Thyroid gland (tissue), 4 donors: Measurements from ENCODE around the gene UPF1. TPM values are rescaled to one million over a fixed set of nuclear protein-coding genes. Genes with fewer than 3 reads are reported as not detected.

Source experiments
- DNase-seq, 2 donors: peaks; one replicate each; pipeline ENCODE4 v3.0.0-alpha.2; 2019
- H3K27ac ChIP-seq, 3 donors: fragments of 200-600 bp; sonication (generic); 1 replicate in 2 of 3; 2 replicates in 1 of 3; pipeline ENCODE4 v1.5.1; 2016 to 2019; ENCODE audit warnings: mild to moderate bottlenecking in 1 of 3, moderate library complexity in 1 of 3
- H3K27me3 ChIP-seq: fragments of 200-600 bp; sonication (generic); one replicate; pipeline ENCODE4 v1.5.1; 2019
- H3K36me3 ChIP-seq, 2 donors: fragments of 200-600 bp; sonication (generic); one replicate each; pipeline ENCODE4 v1.5.1; 2016 to 2019
- H3K4me1 ChIP-seq, 2 donors: fragments of 200-600 bp; sonication (generic); one replicate each; pipeline ENCODE4 v1.5.1; 2017 to 2019
- H3K4me3 ChIP-seq, 3 donors: fragments of 200-600 bp; sonication (generic); replicated peaks in 1 of 3; 1 replicate in 2 of 3; 2 replicates in 1 of 3; pipeline ENCODE4 v1.5.1; 2016; ENCODE audit warnings: mild to moderate bottlenecking in 1 of 3
- H3K9me3 ChIP-seq: fragments of 200-600 bp; sonication (generic); one replicate; pipeline ENCODE4 v1.5.1; 2017
- CTCF ChIP-seq, 6 experiments: fragments of 200-600 bp in 3 of 6; fragments of 450-650 bp in 3 of 6; sonication (generic) in 3 of 6; IDR thresholded peaks; one replicate each; pipeline ENCODE4 v1.5.1; 2016 to 2019; ENCODE audit warnings: antibody characterized with exemption in 6 of 6, mild to moderate bottlenecking in 2 of 6, inconsistent platforms in 1 of 6, moderate library complexity in 1 of 6
- POLR2A ChIP-seq, 2 donors: fragments of 450-650 bp; IDR thresholded peaks; one replicate each; pipeline ENCODE4 v1.6.1; 2017; ENCODE audit warnings: antibody characterized with exemption in 2 of 2, mild to moderate bottlenecking in 2 of 2, moderate library complexity in 1 of 2
- WGBS, 2 donors: methylation state at CpG; one replicate each; pipeline ENCODE4 v1.1.5; 2017; 5-methylcytosine and 5-hydroxymethylcytosine counted together
- intact Hi-C: fragments of 100-400 bp; cut with DNase I; formaldehyde crosslinking; loops from one replicate; pipeline ENCODE4 v1.15.1; 2023
- total RNA-seq, 4 donors: library from RNA; depleted of rRNA; stranded (reverse); fragments of >200 nt; gene quantifications; one replicate each; pipeline ENCODE4 v1.2.3, GENCODE V29; 2016

The UPF1 gene
- total RNA-seq, 4 donors from 2014 or later, result 56.7 to 122 (median 79.6) TPM

- DNase-seq, result no peak
- H3K4me3 ChIP-seq, result no peak overlapping the region
- intact Hi-C loops, result no loop called here
- H3K27me3 ChIP-seq, result no peaks in the 10 kb centered on the region
- H3K9me3 ChIP-seq, result no peaks in the 10 kb centered on the region
- H3K27ac ChIP-seq, result no peak overlapping the region
- H3K36me3 ChIP-seq, result peaks cover 66 to 67% of the 10 kb centered on the region in 2 donors
- WGBS, 2 donors, result 94% methylated on average over 24 to 26 of the region's 31 CpGs
- H3K4me1 ChIP-seq, result peaks cover 7 to 44% of the 10 kb centered on the region in 2 donors
- TF ChIP-seq POLR2A (IDR thresholded peaks at IDR 0.05), result no peak
- TF ChIP-seq CTCF (IDR thresholded peaks at IDR 0.05), result no peak
Measured at GRCh38 chr19:18851673-18852325, 20.0 kb downstream of the UPF1 start.

- Histone ChIP-seq H3K9me3 (no peaks in the 10 kb centered on the region), H3K4me3 (no peak overlapping the region), H3K27ac (no peak overlapping the region), H3K4me1 (peaks cover 4 to 36% of the 10 kb centered on the region in 2 donors), H3K36me3 (peaks cover 74 to 76% of the 10 kb centered on the region in 2 donors), H3K27me3 (no peaks in the 10 kb centered on the region)
- 87 to 88% methylated on average over 5 to 12 of the region's 12 CpGs for WGBS, 2 donors
- intact Hi-C loops, result no loop called here
- no peak for TF ChIP-seq POLR2A (IDR thresholded peaks at IDR 0.05)
- no peak for TF ChIP-seq CTCF (IDR thresholded peaks at IDR 0.05)
- no peak for DNase-seq
Measured at GRCh38 chr19:18852648-18853047, 20.9 kb downstream of the UPF1 start.

GRCh38 chr19:18853755-18854427 is 22.1 kb downstream of the UPF1 start:
- Histone ChIP-seq H3K4me1 (peaks cover 4 to 24% of the 10 kb centered on the region in 2 donors), H3K27me3 (no peaks in the 10 kb centered on the region), H3K4me3 (no peak overlapping the region), H3K36me3 (peaks cover 86 to 88% of the 10 kb centered on the region in 2 donors), H3K9me3 (no peaks in the 10 kb centered on the region), H3K27ac (no peak overlapping the region)
- TF ChIP-seq POLR2A (IDR thresholded peaks at IDR 0.05) (no peak), CTCF (IDR thresholded peaks at IDR 0.05) (no peak)
- intact Hi-C loops, result no loop called here
- WGBS, 2 donors, result 91 to 97% methylated on average over 6 to 17 of the region's 17 CpGs
- no peak for DNase-seq

GRCh38 chr19:18854982-18855381 is 23.2 kb downstream of the UPF1 start:
- Histone ChIP-seq H3K4me1 (peaks cover 0 to 17% of the 10 kb centered on the region in 2 donors), H3K36me3 (peaks cover 97 to 99% of the 10 kb centered on the region in 2 donors), H3K4me3 (no peak overlapping the region), H3K27me3 (no peaks in the 10 kb centered on the region), H3K27ac (no peak overlapping the region), H3K9me3 (no peaks in the 10 kb centered on the region)
- intact Hi-C loops, result no loop called here
- 96 to 98% methylated on average over 18 to 22 of the region's 33 CpGs for WGBS, 2 donors
- no peak for DNase-seq
- no peak for TF ChIP-seq POLR2A (IDR thresholded peaks at IDR 0.05)
- TF ChIP-seq CTCF (IDR thresholded peaks at IDR 0.05), result no peak
